HL-60 (cell line): ENCODE data around the gene CD320.

Experiments used
- DNase-seq, 2 experiments: peaks; one replicate each; pipeline ENCODE4 v3.0.0-alpha.2; 2010 to 2020; ENCODE audit warnings: low read depth in 1 of 2, low spot score in 1 of 2
- H3K27ac ChIP-seq: fragments of 250-450 bp; sonication (Bioruptor Pico); replicated peaks from 2 replicates; pipeline ENCODE4 v1.5.1; 2020; ENCODE audit warnings: mild to moderate bottlenecking, moderate library complexity
- H3K27me3 ChIP-seq: fragments of 250-450 bp; sonication (Bioruptor Pico); 2 replicates; pipeline ENCODE4 v1.5.1; 2021; ENCODE audit warnings: mild to moderate bottlenecking, moderate library complexity; ENCODE audit not compliant: insufficient read depth, poor library complexity, severe bottlenecking
- H3K4me3 ChIP-seq: replicated peaks from 2 replicates; pipeline ENCODE4 v1.5.1; 2011; ENCODE audit warnings: mild to moderate bottlenecking, control low read depth, low read length; ENCODE audit not compliant: insufficient read depth
- GABPA ChIP-seq: IDR thresholded peaks from 2 replicates; pipeline ENCODE4 v1.6.1; 2012; ENCODE audit warnings: low read depth
- POLR2AphosphoS5 ChIP-seq: IDR thresholded peaks from 2 replicates; pipeline ENCODE4 v1.6.1; 2012; ENCODE audit warnings: low read depth
- SPI1 ChIP-seq: IDR thresholded peaks from 2 replicates; pipeline ENCODE4 v1.6.1; 2012; ENCODE audit warnings: low read depth, mild to moderate bottlenecking, borderline replicate concordance
- TF ChIP-seq, protein P1 (sequence below): IDR thresholded peaks from one replicate; pipeline ENCODE4 v1.5.1; 2011; ENCODE audit warnings: low read length, control low read depth, inconsistent platforms; ENCODE audit not compliant: insufficient read depth
- TF ChIP-seq, protein P2 (sequence below): IDR thresholded peaks from 2 replicates; pipeline ENCODE4 v1.6.1; 2012; ENCODE audit warnings: low read depth; ENCODE audit not compliant: insufficient replicate concordance

Gene CD320

DNA sequence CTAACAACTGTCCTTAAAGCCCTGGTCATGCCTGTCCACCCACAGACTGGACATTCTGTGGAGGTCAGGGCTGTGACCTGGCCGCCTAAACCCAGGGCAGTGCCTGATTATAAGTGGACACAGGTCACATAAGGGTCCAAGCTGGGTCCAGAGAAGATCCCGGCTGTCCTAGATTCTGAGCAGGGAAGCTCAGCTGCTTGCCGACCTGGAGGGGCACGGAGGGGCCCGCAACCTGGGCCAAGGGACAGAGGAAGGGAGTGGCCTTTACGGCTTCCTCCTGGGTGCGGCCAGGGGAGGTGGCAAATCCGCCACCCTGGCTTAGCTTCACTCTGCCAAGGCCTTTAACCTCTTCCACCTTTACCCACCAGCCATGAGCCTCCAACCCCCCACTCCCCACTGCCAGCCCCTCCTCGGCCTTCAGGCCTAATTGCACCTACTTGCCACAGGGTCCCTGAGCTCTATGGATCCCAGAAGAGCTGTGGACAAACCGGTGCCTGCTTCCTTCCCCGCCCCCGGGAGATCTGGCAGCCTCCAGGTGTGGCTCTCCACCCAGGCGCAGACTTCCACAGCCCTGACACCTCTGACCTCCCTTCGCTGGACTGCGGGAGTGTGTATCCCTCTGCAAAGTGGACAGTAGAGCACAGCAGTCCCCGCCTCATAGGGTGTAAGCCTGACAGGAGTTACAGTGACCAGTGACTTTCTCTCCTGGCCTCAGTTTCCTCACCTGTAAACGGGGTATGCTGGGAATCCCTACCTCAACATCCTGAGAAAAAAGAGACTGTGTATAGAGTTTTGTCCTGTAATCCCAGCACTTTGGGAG is 1.7 kb downstream of the CD320 start:
- TF ChIP-seq, protein P1, sequence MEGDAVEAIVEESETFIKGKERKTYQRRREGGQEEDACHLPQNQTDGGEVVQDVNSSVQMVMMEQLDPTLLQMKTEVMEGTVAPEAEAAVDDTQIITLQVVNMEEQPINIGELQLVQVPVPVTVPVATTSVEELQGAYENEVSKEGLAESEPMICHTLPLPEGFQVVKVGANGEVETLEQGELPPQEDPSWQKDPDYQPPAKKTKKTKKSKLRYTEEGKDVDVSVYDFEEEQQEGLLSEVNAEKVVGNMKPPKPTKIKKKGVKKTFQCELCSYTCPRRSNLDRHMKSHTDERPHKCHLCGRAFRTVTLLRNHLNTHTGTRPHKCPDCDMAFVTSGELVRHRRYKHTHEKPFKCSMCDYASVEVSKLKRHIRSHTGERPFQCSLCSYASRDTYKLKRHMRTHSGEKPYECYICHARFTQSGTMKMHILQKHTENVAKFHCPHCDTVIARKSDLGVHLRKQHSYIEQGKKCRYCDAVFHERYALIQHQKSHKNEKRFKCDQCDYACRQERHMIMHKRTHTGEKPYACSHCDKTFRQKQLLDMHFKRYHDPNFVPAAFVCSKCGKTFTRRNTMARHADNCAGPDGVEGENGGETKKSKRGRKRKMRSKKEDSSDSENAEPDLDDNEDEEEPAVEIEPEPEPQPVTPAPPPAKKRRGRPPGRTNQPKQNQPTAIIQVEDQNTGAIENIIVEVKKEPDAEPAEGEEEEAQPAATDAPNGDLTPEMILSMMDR, result no peak
- TF ChIP-seq, protein P2, sequence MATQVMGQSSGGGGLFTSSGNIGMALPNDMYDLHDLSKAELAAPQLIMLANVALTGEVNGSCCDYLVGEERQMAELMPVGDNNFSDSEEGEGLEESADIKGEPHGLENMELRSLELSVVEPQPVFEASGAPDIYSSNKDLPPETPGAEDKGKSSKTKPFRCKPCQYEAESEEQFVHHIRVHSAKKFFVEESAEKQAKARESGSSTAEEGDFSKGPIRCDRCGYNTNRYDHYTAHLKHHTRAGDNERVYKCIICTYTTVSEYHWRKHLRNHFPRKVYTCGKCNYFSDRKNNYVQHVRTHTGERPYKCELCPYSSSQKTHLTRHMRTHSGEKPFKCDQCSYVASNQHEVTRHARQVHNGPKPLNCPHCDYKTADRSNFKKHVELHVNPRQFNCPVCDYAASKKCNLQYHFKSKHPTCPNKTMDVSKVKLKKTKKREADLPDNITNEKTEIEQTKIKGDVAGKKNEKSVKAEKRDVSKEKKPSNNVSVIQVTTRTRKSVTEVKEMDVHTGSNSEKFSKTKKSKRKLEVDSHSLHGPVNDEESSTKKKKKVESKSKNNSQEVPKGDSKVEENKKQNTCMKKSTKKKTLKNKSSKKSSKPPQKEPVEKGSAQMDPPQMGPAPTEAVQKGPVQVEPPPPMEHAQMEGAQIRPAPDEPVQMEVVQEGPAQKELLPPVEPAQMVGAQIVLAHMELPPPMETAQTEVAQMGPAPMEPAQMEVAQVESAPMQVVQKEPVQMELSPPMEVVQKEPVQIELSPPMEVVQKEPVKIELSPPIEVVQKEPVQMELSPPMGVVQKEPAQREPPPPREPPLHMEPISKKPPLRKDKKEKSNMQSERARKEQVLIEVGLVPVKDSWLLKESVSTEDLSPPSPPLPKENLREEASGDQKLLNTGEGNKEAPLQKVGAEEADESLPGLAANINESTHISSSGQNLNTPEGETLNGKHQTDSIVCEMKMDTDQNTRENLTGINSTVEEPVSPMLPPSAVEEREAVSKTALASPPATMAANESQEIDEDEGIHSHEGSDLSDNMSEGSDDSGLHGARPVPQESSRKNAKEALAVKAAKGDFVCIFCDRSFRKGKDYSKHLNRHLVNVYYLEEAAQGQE, result no peak
- Histone ChIP-seq H3K27ac (no peak overlapping the region), H3K4me3 (no peak overlapping the region), H3K27me3 (no peaks in the 10 kb centered on the region)
- peak in 1 of 2 experiments; percentile 0 for DNase-seq

DNA sequence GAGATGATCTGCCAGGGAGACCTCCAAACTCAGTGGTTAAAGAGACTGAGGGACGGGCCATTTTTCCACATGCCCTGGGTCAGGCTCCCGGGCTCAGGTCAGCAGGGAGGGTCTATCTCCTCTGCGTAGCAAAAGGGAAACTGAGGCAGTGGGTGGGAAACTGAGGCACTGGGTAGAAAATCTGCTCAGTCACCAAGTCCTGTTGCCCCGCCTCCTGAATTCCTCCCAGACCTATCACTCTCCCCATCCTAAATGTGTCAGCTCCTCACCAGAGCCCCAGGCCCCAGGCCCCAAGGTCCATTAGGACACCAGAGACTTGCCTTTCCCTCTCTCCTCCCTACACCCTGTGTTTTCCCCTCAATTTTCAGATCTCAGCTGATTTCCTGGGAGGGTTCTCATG is 2.4 kb downstream of the CD320 start:
- no peaks in the 10 kb centered on the region for H3K27me3 ChIP-seq
- no peak for DNase-seq
- H3K4me3 ChIP-seq, result no peak overlapping the region
- no peak overlapping the region for H3K27ac ChIP-seq
- TF ChIP-seq POLR2AphosphoS5, result no peak
- no peak for TF ChIP-seq GABPA
- TF ChIP-seq, protein P1, result no peak
- TF ChIP-seq, protein P2, result no peak
- no peak for TF ChIP-seq SPI1

DNA sequence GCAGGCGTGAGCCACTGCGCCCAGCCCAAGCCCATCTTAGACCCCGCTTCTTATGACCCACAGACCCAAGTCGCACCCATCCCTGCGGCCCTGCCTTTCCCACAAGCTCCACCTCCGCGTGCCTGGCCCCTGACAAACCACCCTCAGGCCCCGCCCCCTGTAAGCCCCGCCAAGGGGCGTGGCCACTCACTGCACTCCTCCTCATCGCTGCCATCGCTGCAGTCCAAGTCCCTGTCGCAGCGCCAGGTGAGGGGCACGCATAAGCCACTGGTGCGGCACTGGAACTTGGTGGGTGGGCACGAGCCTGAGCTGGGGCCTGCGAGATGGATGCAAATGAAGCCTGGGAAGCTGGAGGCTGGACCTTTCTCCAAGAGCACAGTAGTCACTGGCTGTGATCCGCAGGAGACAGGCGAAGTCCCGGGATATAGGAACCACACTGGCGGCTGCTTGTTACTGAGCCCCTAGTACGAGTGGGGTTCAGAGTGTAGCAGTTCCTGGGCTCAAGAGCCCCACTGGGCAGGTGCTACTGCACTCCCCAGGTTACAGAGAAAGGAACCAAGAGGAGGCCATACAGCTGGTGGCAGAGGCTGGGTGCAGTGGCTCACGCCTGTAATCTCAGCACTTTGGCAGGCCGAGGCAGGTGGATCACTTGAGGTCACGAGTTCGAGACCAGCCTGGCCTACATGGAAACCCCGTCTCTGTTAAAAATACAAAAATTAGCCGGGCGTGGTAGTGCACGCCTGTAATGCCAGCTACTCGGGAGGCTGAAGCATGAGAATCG is 3.1 kb downstream of the CD320 start:
- Histone ChIP-seq H3K27me3 (no peaks in the 10 kb centered on the region), H3K4me3 (no peak overlapping the region), H3K27ac (no peak overlapping the region)
- DNase-seq, result peak in 1 of 2 experiments; percentile 0
- TF ChIP-seq GABPA (no peak), SPI1 (no peak)
- TF ChIP-seq, protein P1, result no peak
- TF ChIP-seq, protein P2, result no peak
